Mesangial cell (primary cell): ENCODE data around the gene FAM180B. TPM values are rescaled to one million over a fixed set of nuclear protein-coding genes. Genes with fewer than 3 reads are reported as not detected.

Experiments used
- total RNA-seq: library from RNA; depleted of rRNA; stranded (reverse); fragments of >200 nt; gene quantifications from 2 replicates; pipeline ENCODE4 v1.2.3, GENCODE V29; 2015

The FAM180B gene, protein sequence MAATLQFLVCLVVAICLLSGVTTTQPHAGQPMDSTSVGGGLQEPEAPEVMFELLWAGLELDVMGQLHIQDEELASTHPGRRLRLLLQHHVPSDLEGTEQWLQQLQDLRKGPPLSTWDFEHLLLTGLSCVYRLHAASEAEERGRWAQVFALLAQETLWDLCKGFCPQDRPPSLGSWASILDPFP
- not detected in 2 replicates for total RNA-seq

DNA sequence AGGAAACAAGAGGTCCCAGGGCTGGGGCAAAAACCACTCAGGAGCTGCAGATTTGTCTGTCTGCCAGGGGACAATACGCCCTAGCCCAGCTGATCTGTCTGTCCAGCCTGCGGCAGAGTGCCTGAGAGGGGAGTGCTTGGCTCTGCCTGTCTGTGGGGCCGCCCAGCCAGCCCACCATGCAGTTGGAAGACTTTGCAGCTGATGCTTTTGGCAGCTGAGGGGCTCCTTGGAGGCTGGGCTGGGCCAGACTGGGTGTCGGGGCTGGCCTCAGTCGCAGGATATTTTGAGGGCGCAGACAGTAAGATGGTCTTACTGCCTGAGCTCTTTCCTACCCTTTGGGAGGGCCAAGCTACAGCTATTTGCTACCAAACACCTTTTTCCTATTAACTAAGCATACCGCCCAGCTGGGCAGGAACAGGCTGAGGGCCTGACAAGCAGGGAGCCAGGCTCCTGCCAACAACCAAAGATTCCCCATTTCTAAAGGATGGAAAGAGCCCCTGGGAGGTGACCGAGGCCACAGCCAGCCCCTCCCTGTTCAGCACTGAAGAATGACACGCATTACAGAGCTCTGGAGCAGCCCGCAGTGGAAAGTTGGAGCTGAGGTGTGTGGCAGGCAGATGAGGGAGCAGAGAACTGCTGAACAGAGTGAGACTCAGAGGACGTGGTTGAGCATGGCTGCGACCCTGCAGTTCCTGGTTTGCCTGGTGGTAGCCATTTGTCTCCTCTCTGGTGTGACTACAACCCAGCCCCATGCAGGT, at the start of gene FAM180B:
TSS of gene FAM180B (plus strand) at position 581 of the 758 bp plus-strand sequence. CDS start at position 672, 91 bp downstream.

DNA sequence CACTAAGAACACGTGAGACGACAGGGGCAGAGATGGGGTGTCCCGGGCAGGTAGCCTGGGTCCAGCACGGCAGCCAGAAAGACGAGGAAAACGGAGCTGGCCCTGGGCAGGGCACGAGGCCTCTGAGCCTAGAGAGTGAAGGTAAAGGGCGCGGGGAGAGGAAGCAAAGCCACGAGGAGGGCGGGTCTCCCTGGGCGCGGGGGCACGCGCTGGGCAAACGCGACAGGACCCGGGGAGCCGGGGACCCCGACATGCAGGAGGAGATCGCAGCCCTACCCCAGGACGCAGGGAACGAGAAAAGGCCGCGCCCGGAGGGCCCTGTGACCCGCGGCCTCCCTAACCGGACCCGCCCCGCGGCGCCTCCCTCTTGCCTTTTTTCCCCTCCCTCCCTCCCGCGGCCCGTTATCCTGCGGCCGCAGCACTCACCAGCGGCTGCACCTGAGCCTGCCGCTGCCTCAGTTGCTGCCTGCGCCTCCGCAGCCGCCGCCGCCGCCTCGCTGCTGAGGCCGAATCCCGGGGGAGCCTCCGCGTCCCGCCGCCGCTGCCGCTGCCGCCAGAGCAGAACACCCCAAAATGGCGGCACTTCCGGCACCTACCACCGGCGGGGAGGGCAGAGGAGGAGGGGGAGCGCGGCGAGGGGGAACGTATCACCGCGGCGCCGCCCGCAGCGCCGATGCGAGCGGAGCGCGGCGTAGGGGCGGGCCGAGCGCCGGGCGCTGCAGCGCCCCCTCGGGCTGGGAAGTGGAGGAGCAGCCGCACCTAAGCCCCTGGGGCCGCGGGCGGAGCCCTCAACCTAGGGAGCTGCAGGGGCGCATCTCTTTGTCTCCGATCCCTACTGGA, 33.7 kb upstream of the FAM180B start, which contains the start of gene CELF1:
TSS of gene CELF1 (minus strand) at position 567 of the 840 bp plus-strand sequence. CDS start 53,609 bp downstream, outside the sequence.

DNA sequence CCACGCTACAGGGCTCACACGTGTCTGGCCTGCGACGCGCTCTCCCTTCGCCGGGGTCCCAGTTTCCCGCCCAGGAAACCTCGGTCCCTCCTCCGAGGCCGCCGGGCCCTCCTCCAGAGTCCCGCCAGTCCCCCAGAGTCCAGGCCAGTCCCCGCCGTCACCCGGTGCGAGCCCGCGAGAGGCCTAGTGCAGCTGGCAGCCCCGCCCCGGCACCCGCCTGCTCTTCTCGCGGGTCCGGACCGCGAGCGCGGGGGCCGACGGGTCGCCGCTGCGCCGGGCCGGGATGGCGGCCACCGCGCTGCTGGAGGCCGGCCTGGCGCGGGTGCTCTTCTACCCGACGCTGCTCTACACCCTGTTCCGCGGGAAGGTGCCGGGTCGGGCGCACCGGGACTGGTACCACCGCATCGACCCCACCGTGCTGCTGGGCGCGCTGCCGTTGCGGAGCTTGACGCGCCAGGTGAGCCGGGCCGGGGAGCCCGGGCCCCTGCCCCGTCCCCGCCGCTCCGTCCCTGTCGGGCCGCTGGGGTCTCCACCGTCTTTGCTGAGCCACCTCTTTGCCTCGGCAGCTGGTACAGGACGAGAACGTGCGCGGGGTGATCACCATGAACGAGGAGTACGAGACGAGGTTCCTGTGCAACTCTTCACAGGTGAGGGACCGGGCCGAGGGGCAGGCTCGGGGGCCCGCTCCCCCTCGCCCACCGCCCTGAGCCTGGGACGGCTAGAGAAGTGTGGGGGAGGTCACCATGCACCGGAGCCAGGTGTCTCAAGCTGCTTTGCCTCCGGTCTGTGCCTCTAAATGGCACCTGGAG, 20.9 kb upstream of the FAM180B start, which contains the start of gene PTPMT1:
TSS of gene PTPMT1 (plus strand) at position 260 of the 809 bp plus-strand sequence. CDS start at position 284, 24 bp downstream.

DNA sequence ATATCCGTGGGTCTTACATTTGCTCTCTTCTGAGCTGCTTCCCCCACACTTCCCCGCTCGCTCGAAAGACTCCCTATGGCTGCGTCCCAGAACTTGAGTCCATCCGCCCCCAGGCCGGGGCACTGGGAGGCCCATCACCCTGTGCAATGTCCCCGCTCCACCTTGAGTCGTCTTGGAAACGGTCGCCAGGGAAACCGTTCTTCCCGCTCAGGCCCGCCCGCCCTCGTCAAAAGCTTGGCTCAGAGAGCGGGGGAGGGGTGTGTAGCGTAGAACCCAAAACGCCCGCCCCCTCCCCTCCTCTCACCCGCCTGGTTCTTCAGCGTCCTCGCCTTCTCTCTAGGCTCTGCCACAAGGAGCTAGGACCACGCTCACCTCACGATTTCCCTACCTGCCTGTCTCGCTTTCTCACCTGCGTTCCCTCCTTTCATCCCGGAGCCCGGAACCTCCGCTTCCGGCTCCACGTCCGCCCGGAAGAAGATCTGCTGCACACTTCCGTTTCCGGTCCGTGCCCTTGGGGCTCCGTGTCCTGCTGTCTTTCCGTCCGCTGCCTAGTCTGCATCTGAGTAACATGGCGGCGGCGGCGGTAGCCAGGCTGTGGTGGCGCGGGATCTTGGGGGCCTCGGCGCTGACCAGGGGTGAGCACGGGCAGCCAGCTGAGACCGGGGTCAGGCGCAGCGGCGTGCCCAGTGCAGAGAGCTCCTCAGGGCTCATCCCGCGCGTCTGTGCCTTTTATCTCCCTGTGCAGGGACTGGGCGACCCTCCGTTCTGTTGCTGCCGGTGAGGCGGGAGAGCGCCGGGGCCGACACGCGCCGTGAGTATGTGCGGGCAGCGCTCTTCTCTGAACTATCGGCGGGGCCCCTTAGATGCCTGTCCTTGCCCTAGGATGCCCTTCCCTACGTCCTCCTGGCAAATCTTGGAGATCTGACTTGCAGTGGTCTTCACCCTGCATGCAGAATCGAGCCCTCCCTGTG, 7.7 kb upstream of the FAM180B start, which contains the start of the genes KBTBD4 and NDUFS3:
TSS of gene KBTBD4 (minus strand) at position 447 of the 971 bp plus-strand sequence. CDS start at position 428, 19 bp downstream.
TSS of gene NDUFS3 (plus strand) at position 551 of the 971 bp plus-strand sequence. CDS start at position 569, 18 bp downstream.

DNA sequence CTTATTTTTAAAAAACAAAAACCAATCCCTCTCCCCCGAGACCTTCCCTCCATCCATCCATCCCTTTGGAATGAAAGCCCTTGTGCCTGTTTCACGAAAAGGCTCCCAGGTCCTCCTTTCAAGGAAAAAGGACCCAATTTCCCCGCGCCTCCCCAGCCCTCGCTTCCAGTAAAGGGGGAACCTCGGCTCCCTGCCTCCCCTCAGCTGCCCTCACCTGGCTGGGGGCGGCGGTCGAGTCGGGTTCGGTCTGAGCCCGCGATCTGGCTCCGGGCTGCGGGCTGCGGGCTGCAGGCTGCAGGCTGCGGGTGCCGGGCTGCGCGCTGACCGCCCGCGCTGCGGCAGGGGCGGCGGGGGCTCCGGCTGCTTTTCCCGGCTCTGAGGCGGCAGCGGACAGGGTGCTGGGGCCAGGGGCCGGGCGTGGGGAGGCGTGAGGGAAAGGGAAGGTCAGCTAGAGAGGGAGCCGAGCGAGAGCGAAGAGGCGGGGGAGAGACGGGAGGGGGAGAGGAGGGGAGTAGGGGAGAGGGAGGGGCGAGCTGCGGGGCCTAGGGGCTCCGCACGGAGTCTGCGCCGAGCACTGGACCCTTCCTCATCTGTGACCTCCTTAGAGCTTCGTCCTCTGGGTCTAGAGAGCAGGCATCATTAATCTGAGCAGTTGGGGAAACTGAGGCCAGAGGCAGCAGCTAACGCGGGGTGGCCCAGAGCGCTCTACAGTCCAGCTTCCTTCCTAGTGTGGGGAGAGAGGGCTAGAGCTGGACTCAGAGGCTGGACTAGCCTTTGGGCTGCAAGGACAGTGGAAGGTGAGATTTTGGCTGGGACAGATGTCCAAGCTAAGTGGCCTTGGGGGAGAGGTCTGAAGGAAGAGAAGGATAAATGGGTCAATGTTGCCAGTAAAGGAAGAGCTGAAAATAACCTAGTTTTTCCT, 7.7 kb downstream of the FAM180B start, which contains the start of gene C1QTNF4:
TSS of gene C1QTNF4 (minus strand) at position 478 of the 922 bp plus-strand sequence. CDS start 3,601 bp downstream, outside the sequence.

Other genes with a start within 250 kb of the FAM180B start
- not detected in 2 replicates for gene MYBPC3, start 234.0 kb upstream of the FAM180B start, total RNA-seq
- gene SPI1, start 208.1 kb upstream of the FAM180B start, total RNA-seq: not detected in 2 replicates
- 110 and 188 TPM in 2 replicates for gene SLC39A13, start 178.1 kb upstream of the FAM180B start, total RNA-seq
- gene PSMC3, start 160.2 kb upstream of the FAM180B start, total RNA-seq: 85.3 and 192 TPM in 2 replicates
- gene RAPSN, start 137.5 kb upstream of the FAM180B start, total RNA-seq: not detected in 2 replicates
- 56.9 and 71.4 TPM in 2 replicates for gene CELF1, start 33.5 kb upstream of the FAM180B start, total RNA-seq
- gene PTPMT1, start 21.1 kb upstream of the FAM180B start, total RNA-seq: 105 and 168 TPM in 2 replicates
- 20.4 and 21.5 TPM in 2 replicates for gene KBTBD4, start 7.7 kb upstream of the FAM180B start, total RNA-seq
- 63.3 and 65.8 TPM in 2 replicates for gene NDUFS3, start 7.6 kb upstream of the FAM180B start, total RNA-seq
- 1.1 and 1.8 TPM in 2 replicates for gene C1QTNF4, start 7.7 kb downstream of the FAM180B start, total RNA-seq
- 61.1 and 78.9 TPM in 2 replicates for gene MTCH2, start 55.9 kb downstream of the FAM180B start, total RNA-seq
- gene AGBL2, start 128.7 kb downstream of the FAM180B start, total RNA-seq: 0.98 and 2.8 TPM in 2 replicates
- gene FNBP4, start 180.7 kb downstream of the FAM180B start, total RNA-seq: 30.8 and 42.1 TPM in 2 replicates